GM18868 (cell line): Measurements from ENCODE around the gene AP2B1.

Experiments used
- ATAC-seq: cut with Tn5 transposase; IDR thresholded peaks from one replicate; pipeline ENCODE4 v1.9.1; 2021; ENCODE audit warnings: mild to moderate bottlenecking, moderate library complexity; ENCODE audit not compliant: unreplicated experiment

Gene AP2B1

DNA sequence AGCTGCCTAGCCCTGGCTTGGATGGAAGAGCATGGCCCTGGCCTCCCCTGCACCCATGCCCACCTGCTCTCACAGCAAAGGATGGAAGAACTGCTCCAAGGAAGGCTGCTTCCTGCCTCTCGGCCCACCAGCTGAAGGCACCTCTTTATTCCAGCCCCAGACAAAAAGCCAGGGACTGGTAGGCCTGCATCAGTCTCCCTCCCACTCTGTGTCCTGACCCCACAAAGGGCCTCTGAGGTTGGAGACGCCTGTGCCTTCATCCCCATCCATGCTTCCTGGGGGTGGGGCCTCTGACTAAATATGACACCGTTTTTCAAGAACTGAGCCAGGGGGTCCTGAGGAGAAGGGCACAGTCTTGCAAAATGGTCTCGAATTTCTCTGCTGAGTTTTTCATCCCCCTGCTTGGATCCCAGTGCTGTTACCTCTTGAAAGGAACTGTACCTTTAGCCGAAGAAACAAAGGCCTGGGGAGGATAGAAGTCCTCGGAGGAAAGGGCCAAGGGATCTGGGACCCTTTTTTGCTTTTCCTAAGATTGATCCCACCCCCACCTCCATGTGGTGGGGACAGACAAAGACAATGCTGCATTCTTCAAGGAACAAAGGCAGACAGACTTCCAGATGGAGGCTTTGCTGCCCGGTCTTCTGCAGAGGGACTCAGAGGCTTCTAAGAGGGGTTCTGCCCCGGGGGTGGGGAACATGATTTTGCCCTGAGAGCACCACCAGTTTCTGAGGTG is 178.8 kb downstream of the AP2B1 start:
- no peak for ATAC-seq

- ATAC-seq, result no peak
These were observed 179.4 kb downstream of the AP2B1 start for GRCh38 chr17:35766489-35766877.

- no peak for ATAC-seq
These were observed 179.9 kb downstream of the AP2B1 start for GRCh38 chr17:35766903-35767510.

GRCh38 chr17:35768797-35769196 is 181.7 kb downstream of the AP2B1 start:
- ATAC-seq, result no peak

- ATAC-seq, result no peak
These were observed 182.9 kb downstream of the AP2B1 start for GRCh38 chr17:35769895-35770486.

DNA sequence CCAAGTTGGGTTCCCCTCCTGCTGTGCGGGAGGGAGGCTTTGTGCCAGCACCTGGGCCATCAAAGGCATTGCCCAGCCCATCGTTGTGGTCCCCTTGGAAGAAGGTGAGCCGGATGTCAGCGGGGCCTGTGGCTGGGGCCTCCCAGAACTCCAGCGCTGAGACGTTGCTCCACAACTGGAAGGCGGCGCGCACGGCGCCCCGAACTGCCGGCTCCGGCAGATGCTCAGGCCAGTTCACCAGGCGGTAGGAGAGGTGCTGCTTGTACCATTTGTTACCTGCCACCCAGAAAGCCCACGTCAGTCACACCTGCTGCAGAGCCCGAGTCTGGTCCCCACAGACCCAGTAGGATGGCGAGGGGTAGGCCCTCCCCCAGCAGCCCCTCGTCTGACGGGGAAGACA is 186.0 kb downstream of the AP2B1 start:
- no peak for ATAC-seq

DNA sequence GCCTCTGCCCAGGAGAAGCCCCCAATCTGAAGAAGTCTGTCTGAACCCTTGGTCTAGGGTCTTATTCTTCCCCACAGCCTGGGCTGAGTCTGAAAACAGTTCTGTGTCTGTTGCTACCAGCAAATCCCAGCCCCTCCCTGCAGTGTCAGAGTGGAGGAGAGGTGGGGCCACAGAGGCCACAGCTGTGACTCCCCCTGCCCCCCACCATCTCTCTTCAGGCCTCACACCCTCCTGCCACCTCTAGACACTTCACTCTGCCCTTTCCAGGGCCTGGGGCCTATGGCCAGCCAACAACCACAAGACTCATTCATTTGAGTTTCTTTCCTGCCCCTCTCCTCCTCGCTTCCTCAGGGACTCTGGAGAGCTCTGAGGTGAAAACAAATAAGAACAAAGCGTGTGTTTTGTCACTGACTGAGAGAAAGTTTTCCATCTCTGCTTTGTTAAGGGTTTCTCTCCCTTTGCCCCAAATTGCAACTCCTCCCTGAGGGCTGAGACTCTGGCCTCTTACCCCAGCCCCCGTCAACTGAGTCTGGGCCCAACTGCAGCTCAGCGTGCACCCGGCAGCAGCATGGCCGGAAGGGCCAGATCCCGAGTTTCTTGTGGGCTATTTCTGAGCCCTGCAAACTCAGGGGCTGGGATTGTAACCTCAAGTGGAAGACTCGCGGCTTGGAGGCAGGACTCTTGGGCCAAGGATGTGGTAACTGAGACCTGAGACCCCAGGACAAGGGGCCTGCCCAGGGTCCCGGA is 186.7 kb downstream of the AP2B1 start:
- no peak for ATAC-seq

- ATAC-seq, result no peak
These were observed 187.4 kb downstream of the AP2B1 start for GRCh38 chr17:35774499-35774898.

DNA sequence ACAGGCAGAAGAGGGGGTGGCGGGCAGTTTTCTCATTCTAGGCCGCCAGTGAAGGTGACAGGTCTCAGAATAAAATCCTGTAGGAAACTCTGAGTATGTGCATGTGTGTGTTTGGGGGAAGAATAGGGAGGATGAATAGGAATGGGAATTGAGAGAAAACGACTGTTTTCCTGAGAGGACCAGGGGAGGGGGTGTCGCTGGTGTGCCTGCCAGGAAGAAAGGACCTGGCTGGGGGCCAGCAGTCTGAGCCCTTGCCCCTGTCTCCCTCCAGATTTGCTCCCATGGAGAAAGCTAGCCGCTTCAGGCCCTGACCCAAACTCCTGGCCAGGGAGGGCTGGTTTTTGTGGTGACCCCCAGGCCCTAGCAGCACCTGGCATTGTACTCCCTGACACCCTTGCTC is 187.9 kb downstream of the AP2B1 start:
- ATAC-seq, result no peak

DNA sequence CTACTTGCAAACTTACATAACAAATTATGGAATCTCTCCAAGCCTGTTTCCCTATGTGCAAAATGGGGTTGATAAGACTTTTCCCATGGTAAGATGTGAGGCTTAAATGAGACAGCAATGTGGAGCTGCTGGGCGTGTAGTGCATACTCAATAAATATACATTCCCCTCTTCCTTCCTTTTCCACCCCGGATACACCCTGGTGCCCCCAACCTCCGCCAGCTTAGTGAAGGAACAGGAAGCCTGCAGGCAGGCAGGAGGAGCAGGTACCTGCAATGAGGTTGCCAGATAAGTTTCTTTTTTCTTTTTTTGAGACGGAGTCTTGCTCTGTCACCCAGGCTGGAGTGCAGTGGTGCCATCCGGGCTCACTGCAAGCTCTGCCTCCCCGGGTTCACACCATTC is 188.5 kb downstream of the AP2B1 start:
- ATAC-seq, result no peak
